ENCODE measurements around the gene PDE4B. TPM values are rescaled to one million over a fixed set of nuclear protein-coding genes. Genes with fewer than 3 reads are reported as not detected.
A peak's percentile ranks its signal among the peaks of the same experiment; 100 is the strongest.

PDE4B gene
- total RNA-seq, 2 donors from 2014 or later = 2.0 to 5.7 TPM

GRCh38 chr1:66327588-66327987 is 534.9 kb downstream of the PDE4B start:
- Histone ChIP-seq H3K27me3 (no peaks in the 10 kb centered on the region), H3K4me1 (no peaks in the 10 kb centered on the region), H3K4me3 (no peak overlapping the region), H3K9me3 (no peaks in the 10 kb centered on the region), H3K36me3 (no peaks in the 10 kb centered on the region), H3K27ac (no peak overlapping the region), H3K9ac (ENCODE audit: low read depth in 2 of 2, low read length in 2 of 2) (no peak overlapping the region)
- DNase-seq = no peak
- TF ChIP-seq CTCF (IDR thresholded peaks at IDR 0.05) = no peak
- intact Hi-C loops (cut with DNase I) = no loop called here

- no peak overlapping the region for H3K4me3 ChIP-seq
- H3K9me3 ChIP-seq = no peaks in the 10 kb centered on the region
- DNase-seq = no peak
- H3K36me3 ChIP-seq = no peaks in the 10 kb centered on the region
- intact Hi-C loops (cut with DNase I) = no loop called here
- no peak for TF ChIP-seq CTCF (IDR thresholded peaks at IDR 0.05)
- no peaks in the 10 kb centered on the region for H3K4me1 ChIP-seq
- no peaks in the 10 kb centered on the region for H3K27me3 ChIP-seq
- H3K9ac ChIP-seq (ENCODE audit: low read depth in 2 of 2, low read length in 2 of 2) = no peak overlapping the region
- no peak overlapping the region for H3K27ac ChIP-seq
Measured at GRCh38 chr1:66328896-66329295, 536.2 kb downstream of the PDE4B start.

- Histone ChIP-seq H3K4me3 (no peak overlapping the region), H3K4me1 (no peaks in the 10 kb centered on the region), H3K27me3 (no peaks in the 10 kb centered on the region), H3K27ac (peak overlapping the region; percentile 39), H3K36me3 (no peaks in the 10 kb centered on the region), H3K9me3 (no peaks in the 10 kb centered on the region), H3K9ac (ENCODE audit: low read depth in 2 of 2, low read length in 2 of 2) (peak overlapping the region in 1 of 2 donors; percentile 9)
- DNase-seq = no peak
- intact Hi-C loops (cut with DNase I) = no loop called here
- TF ChIP-seq CTCF (IDR thresholded peaks at IDR 0.05) = no peak
Measured at GRCh38 chr1:66330722-66331141, 538.0 kb downstream of the PDE4B start.

GRCh38 chr1:66331658-66332547 is 539.2 kb downstream of the PDE4B start:
- peak overlapping the region; percentile 70 to 74 for H3K9ac ChIP-seq (ENCODE audit: low read depth in 2 of 2, low read length in 2 of 2)
- no peaks in the 10 kb centered on the region for H3K36me3 ChIP-seq
- peak overlapping the region; percentile 39 for H3K27ac ChIP-seq
- H3K4me1 ChIP-seq = no peaks in the 10 kb centered on the region
- H3K9me3 ChIP-seq = no peaks in the 10 kb centered on the region
- intact Hi-C loops (cut with DNase I) = no loop called here
- H3K27me3 ChIP-seq = no peaks in the 10 kb centered on the region
- no peak for TF ChIP-seq CTCF (IDR thresholded peaks at IDR 0.05)
- peak overlapping the region; percentile 39 for H3K4me3 ChIP-seq
- peak; percentile 60 for DNase-seq

- H3K9ac ChIP-seq (ENCODE audit: low read depth in 2 of 2, low read length in 2 of 2) = peak overlapping the region; percentile 70 to 74
- no peaks in the 10 kb centered on the region for H3K36me3 ChIP-seq
- H3K4me3 ChIP-seq = peak overlapping the region; percentile 39
- no peaks in the 10 kb centered on the region for H3K9me3 ChIP-seq
- no peaks in the 10 kb centered on the region for H3K4me1 ChIP-seq
- intact Hi-C loops (cut with DNase I) = no loop called here
- no peaks in the 10 kb centered on the region for H3K27me3 ChIP-seq
- H3K27ac ChIP-seq = peak overlapping the region; percentile 39
- no peak for TF ChIP-seq CTCF (IDR thresholded peaks at IDR 0.05)
- DNase-seq = no peak
Measured at GRCh38 chr1:66332548-66332901, 539.8 kb downstream of the PDE4B start.

Data from colonic mucosa (tissue), 4 donors.